ENCODE measurements around the gene FER.

FER gene

GRCh38 chr5:108997720-108998119, 250.0 kb downstream of the FER start:
- Histone ChIP-seq H3K9ac (ENCODE audit: low read depth, low read length) (no peak overlapping the region), H3K27me3 (ENCODE audit: insufficient read depth, low read length, poor library complexity) (no peaks in the 10 kb centered on the region), H3K27ac (ENCODE audit: low read length) (no peak overlapping the region), H3K9me3 (ENCODE audit: insufficient read depth, low read length, severe bottlenecking) (no peaks in the 10 kb centered on the region), H3K36me3 (ENCODE audit: insufficient read depth, low read length) (no peaks in the 10 kb centered on the region), H3K4me3 (ENCODE audit: low read depth in 1 of 2, low read length in 2 of 2) (no peak overlapping the region), H3K79me2 (ENCODE audit: insufficient read depth, low read length) (no peaks in the 10 kb centered on the region), H3K4me2 (ENCODE audit: insufficient read depth, low read length) (no peak overlapping the region), H3K4me1 (ENCODE audit: insufficient read depth, low read length) (no peaks in the 10 kb centered on the region), H2AFZ (ENCODE audit: low read depth, low read length) (no peak overlapping the region), H4K20me1 (ENCODE audit: insufficient read depth, low read length) (no peaks in the 10 kb centered on the region)
- TF ChIP-seq, protein P1, sequence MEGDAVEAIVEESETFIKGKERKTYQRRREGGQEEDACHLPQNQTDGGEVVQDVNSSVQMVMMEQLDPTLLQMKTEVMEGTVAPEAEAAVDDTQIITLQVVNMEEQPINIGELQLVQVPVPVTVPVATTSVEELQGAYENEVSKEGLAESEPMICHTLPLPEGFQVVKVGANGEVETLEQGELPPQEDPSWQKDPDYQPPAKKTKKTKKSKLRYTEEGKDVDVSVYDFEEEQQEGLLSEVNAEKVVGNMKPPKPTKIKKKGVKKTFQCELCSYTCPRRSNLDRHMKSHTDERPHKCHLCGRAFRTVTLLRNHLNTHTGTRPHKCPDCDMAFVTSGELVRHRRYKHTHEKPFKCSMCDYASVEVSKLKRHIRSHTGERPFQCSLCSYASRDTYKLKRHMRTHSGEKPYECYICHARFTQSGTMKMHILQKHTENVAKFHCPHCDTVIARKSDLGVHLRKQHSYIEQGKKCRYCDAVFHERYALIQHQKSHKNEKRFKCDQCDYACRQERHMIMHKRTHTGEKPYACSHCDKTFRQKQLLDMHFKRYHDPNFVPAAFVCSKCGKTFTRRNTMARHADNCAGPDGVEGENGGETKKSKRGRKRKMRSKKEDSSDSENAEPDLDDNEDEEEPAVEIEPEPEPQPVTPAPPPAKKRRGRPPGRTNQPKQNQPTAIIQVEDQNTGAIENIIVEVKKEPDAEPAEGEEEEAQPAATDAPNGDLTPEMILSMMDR (IDR thresholded peaks at IDR 0.05; ENCODE audit: borderline replicate concordance, extremely low read depth, low read length, poor library complexity, severe bottlenecking): no peak
- TF ChIP-seq EZH2 (IDR thresholded peaks at IDR 0.05; ENCODE audit: borderline replicate concordance, low read depth, low read length, severe bottlenecking): no peak
- no peak for ATAC-seq (ENCODE audit: insufficient read depth, low read depth)
- DNase-seq: no peak

- Histone ChIP-seq H3K4me2 (ENCODE audit: insufficient read depth, low read length) (no peak overlapping the region), H2AFZ (ENCODE audit: low read depth, low read length) (no peak overlapping the region), H3K36me3 (ENCODE audit: insufficient read depth, low read length) (no peaks in the 10 kb centered on the region), H3K9me3 (ENCODE audit: insufficient read depth, low read length, severe bottlenecking) (no peaks in the 10 kb centered on the region), H3K9ac (ENCODE audit: low read depth, low read length) (no peak overlapping the region), H3K27me3 (ENCODE audit: insufficient read depth, low read length, poor library complexity) (no peaks in the 10 kb centered on the region), H3K27ac (ENCODE audit: low read length) (no peak overlapping the region), H3K79me2 (ENCODE audit: insufficient read depth, low read length) (no peaks in the 10 kb centered on the region), H3K4me1 (ENCODE audit: insufficient read depth, low read length) (no peaks in the 10 kb centered on the region), H3K4me3 (ENCODE audit: low read depth in 1 of 2, low read length in 2 of 2) (no peak overlapping the region), H4K20me1 (ENCODE audit: insufficient read depth, low read length) (no peaks in the 10 kb centered on the region)
- TF ChIP-seq, protein P1 (IDR thresholded peaks at IDR 0.05; ENCODE audit: borderline replicate concordance, extremely low read depth, low read length, poor library complexity, severe bottlenecking): no peak
- TF ChIP-seq EZH2 (IDR thresholded peaks at IDR 0.05; ENCODE audit: borderline replicate concordance, low read depth, low read length, severe bottlenecking): no peak
- DNase-seq (no peak), ATAC-seq (ENCODE audit: insufficient read depth, low read depth) (no peak)
These were observed 250.5 kb downstream of the FER start for GRCh38 chr5:108998216-108998615.

- no peak overlapping the region for H3K4me2 ChIP-seq (ENCODE audit: insufficient read depth, low read length)
- TF ChIP-seq, protein P1 (IDR thresholded peaks at IDR 0.05; ENCODE audit: borderline replicate concordance, extremely low read depth, low read length, poor library complexity, severe bottlenecking): no peak
- no peak for TF ChIP-seq EZH2 (IDR thresholded peaks at IDR 0.05; ENCODE audit: borderline replicate concordance, low read depth, low read length, severe bottlenecking)
- H3K4me1 ChIP-seq (ENCODE audit: insufficient read depth, low read length): no peaks in the 10 kb centered on the region
- H2AFZ ChIP-seq (ENCODE audit: low read depth, low read length): no peak overlapping the region
- no peaks in the 10 kb centered on the region for H3K9me3 ChIP-seq (ENCODE audit: insufficient read depth, low read length, severe bottlenecking)
- H3K27ac ChIP-seq (ENCODE audit: low read length): no peak overlapping the region
- H3K79me2 ChIP-seq (ENCODE audit: insufficient read depth, low read length): no peaks in the 10 kb centered on the region
- no peak for DNase-seq
- no peak overlapping the region for H3K9ac ChIP-seq (ENCODE audit: low read depth, low read length)
- H3K36me3 ChIP-seq (ENCODE audit: insufficient read depth, low read length): no peaks in the 10 kb centered on the region
- no peaks in the 10 kb centered on the region for H3K27me3 ChIP-seq (ENCODE audit: insufficient read depth, low read length, poor library complexity)
- no peak overlapping the region for H3K4me3 ChIP-seq (ENCODE audit: low read depth in 1 of 2, low read length in 2 of 2)
- H4K20me1 ChIP-seq (ENCODE audit: insufficient read depth, low read length): no peaks in the 10 kb centered on the region
- no peak for ATAC-seq (ENCODE audit: insufficient read depth, low read depth)
These were observed 256.2 kb downstream of the FER start for GRCh38 chr5:109003928-109004327.

Measured in DND-41 (cell line).